HT1080 (cell line): ENCODE results near the gene CCDC186. TPM values are rescaled to one million over a fixed set of nuclear protein-coding genes. Genes with fewer than 3 reads are reported as not detected.
A peak's percentile ranks its signal among the peaks of the same experiment; 100 is the strongest.

ENCODE experiments used
- DNase-seq: peaks from one replicate; pipeline ENCODE4 v3.0.0-alpha.2; 2015; ENCODE audit warnings: low read depth
- total RNA-seq: library from RNA; depleted of rRNA; stranded (reverse); fragments of >200 nt; shearing (Covaris generic); gene quantifications from 2 replicates; pipeline ENCODE4 v1.2.3, GENCODE V29; 2014

The CCDC186 gene
- total RNA-seq, 1 experiment from 2014 or later, result 2.7 TPM

DNA sequence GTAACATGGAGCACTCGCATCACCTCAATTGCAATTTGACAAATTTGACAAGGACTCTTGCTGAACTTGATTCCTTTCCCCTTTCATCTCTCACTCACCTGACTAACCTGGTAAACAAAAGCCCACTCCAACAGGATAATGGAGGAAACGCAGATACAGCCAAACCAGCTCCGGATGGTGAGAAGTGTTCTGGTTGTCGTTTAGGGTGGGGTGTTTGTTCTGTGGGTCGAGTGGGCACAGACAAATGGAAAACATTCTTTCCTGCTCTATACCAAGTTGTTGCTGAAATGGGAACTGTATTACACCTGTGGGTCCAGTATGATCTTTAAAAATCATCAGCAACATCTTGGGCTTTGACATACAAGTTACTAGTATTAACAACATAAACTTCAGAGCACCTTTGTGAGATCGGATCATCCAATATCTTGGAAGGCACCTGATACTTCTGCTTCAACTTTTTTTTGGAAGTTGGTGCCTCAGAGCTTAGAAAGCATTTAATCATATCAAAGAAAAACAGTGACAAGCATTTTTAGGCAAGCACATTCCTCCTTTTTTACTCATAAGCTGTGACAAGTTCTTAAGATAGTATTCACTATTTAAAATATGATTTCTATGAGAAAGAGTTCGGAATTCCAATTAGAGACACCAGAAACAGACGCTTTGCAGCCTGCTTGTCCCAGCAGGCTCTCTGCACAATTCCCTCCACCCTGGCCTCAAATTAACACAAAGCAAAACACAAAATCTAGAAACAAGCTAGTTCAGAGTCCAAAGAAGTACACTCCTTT is 58.1 kb downstream of the CCDC186 start:
- no peak for DNase-seq

DNA sequence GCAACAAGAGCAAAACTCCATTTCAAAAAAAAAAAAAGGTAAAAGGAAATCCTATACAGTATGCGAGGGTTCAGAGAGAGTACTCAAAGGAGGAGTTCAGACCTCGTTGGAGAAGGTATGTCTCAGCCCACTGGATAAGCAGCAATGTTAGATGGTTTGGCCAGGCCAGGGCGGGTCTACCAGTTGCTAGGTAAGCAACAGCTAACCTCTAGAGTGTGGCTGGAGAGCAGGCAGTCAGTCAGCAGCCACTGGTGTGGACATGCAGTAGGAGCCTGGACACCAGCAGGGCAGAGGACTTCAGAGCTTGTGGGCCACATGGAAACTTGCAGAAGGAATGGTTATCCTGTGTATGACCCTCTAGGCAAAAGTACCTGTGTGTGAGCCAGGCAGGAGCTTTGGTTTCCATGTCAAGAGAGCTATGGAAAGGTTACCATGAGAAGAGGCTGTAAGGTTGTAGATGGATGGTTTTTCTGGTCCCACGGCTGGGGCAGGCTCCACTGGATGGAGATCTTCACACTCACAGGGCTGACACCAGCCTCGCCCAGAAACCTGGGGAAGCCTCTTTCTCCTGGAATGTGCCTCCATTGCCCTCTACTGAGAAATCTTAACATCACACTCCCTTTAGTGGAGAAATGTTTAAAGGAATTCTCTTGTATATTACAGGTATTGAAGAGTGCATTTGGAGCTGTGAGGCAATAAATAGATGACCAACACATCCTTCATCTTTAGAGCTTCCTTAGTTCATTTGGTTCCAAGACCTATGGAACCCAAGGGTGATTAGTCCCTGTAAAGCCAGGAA is 63.6 kb downstream of the CCDC186 start:
- DNase-seq, result peak; percentile 21

DNA sequence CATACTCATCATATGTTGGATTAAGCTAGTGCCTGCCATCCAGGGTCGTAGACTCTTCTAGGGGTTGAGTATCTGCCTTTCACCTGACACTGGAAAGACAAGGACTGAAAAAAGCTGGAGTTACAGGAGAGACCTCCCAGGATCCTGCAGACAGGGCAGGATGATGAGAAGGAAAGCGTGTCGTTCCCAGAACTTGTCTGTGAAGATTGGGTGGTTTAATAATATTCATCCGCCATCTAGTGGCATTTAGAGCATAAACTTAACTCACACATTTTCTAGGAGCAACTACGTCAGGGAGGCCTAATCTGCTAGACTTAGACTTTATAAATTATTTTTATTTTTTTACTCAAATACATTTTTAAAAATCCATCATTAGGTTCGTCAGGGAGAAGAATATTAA is 70.7 kb downstream of the CCDC186 start:
- DNase-seq, result peak; percentile 63

DNA sequence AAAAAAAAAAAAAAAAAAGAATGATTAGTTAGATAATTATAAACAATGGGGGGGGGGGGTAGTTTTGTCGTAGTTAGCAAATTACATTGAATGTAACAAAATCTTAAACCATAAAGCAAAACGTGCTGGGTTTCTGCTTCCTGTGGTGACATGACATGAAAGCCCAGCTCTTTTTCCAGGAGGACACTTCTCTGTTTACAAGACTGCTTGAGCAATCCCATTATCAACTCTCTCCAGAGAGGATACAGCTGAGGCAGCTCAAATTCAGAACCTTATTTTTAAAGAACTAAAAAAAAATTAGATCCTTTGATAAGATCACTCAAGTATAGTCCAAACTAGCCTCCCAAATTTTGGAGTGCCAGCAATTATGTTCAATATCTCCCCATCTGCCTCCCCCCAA is 71.7 kb downstream of the CCDC186 start:
- DNase-seq, result no peak

DNA sequence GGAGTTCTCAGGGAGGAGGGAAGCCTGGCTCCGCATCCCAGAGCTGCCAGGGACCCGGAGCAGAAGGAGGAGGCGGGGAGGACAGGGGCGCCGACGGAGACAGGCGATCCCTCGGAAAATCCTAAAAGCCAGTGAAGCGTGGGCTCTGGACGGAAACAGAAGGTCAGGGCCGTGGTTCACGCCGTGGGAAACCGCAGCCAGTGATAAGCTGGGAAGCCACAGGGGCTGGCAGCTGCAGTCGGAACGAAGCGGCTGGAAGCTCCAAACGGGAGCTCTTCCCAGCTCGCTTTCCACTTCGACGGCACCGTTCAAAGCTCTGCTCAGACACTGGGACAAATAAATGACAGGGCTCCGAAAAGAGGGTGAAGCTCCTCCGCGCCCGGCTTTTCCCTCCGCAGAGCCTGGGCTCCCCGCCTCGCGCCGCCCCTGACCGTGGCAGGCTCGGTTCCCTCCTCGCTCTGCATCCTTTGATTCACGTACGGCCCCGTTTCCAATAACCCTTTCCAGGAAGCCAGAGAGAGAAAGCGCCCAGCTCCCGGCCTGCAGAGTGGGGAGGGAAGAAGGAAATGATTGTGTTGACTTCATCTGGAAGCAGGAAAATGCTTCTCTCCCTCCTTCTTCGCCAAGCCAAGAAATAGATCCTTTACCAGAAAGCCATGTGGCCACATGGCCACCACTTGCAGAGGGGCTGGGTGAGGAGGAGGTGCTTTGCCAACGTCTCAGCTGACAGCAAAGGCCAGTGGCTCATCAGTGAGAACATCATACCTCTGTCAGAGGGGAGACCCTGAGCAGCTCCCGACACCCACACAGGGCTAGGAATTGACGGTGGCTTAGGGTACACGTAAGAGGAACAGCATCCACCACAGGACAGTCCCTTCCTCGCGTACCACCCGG is 72.9 kb downstream of the CCDC186 start:
- peak; percentile 12 for DNase-seq

DNA sequence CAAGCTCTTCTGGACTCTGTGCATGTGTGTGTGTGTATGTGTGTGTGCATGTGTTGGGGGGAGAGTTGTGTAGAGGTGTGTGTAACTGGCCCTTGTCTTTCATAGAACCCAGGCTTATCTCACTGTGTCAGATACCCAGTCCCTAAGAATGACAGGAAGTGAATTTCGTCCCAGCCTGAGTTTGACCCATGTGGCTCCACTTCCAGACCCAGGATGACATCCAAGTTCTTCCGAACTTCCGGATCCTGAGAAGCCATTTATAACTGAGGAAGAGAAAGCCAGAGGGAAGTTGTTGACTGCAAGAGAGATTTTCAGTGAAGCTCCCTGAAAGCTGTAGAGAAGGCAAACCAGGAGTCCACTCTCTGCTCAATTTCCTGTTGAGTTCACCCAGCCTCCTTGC is 77.1 kb downstream of the CCDC186 start:
- DNase-seq, result no peak

DNA sequence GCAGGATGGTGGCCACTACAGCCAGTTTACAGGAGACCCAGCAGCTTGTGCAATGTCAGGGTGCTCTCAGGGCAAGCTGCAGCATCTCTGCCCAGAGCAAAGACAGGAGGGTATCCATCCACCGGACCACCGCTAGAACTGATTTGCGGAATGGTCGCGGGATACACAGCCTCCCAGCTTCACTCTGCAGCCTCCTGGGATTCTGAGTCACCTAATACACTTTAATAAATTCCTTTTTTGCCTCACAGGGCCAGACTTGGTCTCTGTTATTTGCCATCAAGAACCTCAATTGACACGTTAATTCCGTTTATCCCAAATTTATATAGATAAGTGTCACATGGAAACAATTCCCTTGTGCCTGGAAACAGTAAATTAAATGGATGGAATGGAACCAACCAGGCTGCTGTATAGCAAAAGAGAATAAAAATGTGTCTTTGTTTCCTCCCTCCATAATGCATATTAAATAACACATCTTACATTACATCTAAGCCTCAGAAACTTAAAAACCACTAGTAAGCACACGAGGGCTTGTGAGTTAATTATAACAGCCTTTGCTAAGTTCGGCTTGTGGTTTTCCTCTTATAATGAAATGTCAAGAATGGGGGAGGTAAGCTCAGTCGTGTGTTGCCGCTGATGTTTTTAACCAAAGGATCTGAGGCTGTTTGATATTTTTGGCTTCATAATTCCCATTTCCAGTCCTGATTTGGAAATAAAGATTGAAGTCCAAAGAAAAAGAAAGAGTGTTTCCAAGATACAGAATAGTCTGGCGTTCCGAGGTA is 78.3 kb downstream of the CCDC186 start:
- no peak for DNase-seq

DNA sequence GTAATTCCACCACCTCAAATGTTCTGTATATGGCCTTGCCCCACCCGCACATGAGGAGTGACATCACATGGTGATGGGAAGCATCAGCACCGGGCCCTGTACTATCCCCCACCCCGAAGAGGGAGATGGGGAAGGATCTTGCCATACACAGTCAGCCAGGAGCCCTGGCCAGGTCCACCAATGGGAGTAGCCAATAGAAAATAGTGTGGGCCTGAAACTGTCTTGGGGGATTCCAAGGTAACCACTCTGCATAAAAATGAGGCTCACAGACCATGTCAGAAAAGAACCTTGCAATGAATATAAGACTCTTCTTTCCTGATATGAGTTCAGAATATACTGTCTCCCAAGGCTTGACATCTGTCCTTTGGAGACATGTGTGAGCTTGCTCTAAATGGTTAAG is 79.2 kb downstream of the CCDC186 start:
- DNase-seq, result no peak

DNA sequence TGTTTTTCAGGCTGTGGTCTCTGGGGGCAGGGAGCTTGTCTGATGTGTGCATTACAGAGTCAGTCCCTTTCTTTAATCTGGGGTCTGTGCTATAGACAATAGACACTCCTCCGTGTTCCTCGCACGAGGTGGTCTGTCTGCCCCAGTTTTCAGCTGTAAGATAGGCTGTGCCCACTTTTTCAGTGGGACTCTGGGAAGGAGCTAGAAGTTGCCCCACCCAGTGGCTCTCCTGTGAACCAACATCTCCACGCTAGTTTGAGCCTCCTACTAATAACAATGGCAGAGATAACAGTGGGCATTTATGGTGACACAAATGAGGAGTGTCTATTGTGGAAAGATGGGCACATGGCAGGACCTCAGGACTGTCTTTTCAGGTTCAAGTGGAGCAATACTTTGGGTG is 86.3 kb downstream of the CCDC186 start:
- no peak for DNase-seq

DNA sequence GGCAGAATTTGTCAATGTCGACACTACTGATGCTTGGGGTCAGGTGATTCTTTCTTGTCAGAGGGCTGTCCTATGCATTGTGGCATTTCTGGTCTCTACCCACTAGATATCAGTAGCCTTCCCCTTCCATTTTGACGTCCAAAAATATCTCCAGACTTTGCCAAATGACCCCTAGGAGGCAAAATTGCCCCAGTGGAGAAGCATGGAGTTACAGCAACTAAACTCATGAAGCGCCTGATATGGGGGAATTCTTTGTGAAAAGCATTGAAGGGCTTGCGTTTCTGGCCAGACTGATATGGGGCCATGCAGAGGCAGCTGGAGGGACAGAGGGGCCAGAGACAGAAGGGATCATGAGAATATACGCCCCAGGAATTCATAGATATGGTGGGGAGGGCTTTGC is 86.7 kb downstream of the CCDC186 start:
- no peak for DNase-seq

DNA sequence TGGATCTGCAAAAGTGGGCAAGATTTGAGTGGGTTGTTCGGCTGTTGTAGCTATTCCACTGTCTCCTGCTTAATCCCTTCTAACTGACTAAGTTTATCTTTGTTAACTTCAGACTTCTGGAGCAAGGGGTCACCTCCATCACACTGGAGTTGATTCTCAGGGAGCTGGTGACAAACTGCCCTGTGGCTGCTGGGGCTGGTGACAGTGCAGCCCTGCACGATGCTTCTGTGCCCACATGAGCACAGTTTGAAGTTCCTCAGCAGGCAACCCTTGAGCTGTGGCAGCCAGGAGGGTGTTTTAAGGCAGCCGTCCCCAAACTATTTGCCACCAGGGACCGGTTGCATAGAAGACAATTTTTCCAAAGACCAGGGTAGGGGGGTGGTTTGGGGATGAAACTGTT is 89.8 kb downstream of the CCDC186 start:
- no peak for DNase-seq

DNA sequence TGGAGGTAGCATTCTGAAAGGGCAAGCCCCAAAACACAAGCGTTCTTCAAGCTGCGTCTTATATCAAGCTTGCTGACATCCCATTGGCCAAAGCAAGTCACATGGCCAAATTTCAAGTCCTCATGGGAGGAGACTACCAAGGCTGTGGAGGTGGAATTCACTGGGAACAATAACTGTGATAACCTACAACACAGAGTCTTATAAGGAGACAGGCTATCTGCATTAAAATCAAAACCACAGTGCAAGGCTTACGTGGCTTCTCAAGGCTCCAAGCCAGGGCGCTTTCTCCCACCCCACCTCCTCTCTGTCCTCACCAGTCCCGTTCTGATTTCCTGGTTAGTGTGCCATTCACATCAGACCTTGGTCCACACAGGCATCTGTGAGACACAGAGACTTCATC is 91.0 kb downstream of the CCDC186 start:
- DNase-seq, result no peak

DNA sequence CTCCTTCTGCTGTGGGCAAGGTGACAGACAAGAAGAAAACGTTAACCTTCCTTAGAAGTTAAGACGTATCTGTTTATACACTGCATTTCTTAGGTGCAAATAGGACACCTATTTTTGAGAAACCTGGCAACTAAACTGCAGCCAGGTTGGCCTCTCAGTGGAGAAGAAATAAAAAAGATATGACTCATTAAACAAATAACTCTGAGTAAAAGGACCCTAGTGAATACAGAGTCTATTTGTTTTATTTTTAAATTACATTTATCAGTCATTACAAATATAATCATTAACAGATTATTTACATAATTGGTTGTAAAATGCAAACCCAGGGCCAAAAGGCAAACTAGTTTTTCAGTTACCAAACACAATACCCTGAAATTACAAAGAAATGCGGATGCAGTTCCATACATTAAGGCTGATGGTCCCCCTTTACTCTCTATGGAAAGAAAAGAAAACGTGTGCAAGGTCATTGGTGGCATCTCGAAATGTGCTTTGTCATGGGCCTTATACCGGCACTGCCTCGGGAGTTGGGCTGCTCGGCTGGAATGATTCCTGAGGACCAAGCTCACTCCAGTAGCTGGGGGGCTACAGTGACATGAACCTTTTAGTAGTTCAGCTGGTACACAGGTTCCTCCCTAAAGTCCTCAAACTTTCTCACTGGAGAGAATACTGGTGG is 92.0 kb downstream of the CCDC186 start:
- no peak for DNase-seq

DNA sequence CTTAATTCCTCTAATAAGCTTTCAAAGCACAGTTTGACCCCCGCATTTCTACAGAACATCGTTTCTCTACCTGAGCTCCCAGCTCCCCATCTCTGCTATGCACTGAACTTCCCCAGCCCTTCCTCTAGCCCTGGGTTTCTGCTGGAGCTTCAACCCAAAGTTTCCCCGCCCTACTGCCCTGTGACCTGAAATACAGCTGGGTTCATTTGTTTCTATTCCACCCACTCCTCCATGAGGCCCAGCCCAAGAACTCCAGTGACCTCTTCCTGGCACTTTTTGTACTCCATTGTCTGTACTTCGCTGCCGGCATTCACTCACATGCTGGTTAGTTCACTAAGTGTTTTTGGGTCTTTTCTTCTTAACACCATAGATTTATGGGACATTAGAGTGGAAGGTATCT is 94.6 kb downstream of the CCDC186 start:
- no peak for DNase-seq

DNA sequence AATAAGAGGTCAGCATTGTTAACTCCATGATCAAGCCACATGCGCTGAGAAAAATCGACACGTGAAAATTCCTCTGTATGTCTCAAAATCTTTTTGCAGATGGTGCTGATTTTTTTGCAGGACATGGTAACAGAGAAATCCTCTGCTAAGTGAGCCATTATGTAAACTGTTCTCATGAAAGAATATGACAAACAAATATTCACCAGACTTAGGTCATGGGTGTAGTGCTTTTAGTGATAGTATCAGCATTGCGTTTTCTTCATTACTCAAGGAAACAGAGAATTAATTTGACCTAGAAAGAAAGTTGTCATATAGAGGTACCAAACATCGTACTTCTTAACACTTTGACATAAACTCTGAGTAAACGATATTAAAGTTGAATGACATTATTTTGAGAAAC is 95.7 kb downstream of the CCDC186 start:
- DNase-seq, result no peak

DNA sequence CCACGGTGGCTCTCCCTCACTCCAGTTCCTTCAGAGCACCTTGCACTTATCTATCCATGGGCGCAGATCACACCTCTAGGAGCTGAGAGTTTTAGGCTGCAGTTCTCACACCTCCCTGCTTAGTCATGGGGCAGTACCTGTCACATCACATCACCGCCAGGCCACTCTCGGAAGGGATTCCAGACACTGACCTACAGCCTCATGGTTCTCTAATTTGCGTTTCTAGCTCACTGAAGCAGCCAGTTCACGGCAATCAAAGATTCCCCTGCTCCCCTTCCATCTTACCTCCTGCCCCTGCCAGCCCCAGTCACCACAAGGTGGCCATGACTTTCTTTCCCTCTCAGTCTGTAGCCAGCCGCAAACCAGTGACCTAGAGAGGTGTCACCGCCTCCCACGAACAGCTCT is 96.2 kb downstream of the CCDC186 start:
- no peak for DNase-seq

DNA sequence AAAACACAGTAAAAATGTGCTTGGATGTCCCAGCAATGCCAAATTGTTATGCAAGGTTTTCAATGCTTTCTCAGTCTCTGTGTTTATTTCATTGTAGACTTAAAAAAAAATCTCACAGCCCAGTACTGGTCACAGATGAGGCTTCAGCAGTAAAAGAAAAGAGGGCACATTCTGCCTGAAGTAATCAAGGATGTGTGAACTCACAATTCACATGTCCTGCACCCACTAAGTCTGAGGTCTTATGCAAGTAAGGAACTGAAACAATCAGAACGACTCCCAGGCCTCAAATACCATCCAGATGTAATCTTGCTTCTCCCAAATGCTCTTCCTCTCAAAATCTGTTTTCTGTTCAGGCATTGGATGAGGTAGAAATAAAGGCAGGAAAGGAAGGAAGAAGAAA is 96.7 kb downstream of the CCDC186 start:
- DNase-seq, result no peak

DNA sequence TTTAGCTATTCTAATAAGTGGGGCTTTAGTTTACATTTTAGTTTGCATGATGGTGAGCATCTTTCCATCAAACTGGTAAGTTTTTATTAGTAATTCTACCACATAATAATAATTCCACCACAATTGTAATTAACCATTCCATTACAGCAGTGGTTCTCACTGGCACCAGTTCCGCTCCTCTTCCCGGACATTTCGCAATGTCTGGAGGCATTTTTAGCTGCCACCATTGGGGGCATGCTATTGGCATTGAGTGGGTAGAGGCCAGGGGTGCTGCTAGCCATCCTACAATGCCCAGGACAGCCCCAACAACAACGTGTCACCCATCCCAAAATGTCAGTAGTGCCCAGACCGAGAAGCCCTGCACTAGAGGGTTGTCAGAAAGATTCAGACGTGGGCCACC is 98.9 kb downstream of the CCDC186 start:
- DNase-seq, result no peak

DNA sequence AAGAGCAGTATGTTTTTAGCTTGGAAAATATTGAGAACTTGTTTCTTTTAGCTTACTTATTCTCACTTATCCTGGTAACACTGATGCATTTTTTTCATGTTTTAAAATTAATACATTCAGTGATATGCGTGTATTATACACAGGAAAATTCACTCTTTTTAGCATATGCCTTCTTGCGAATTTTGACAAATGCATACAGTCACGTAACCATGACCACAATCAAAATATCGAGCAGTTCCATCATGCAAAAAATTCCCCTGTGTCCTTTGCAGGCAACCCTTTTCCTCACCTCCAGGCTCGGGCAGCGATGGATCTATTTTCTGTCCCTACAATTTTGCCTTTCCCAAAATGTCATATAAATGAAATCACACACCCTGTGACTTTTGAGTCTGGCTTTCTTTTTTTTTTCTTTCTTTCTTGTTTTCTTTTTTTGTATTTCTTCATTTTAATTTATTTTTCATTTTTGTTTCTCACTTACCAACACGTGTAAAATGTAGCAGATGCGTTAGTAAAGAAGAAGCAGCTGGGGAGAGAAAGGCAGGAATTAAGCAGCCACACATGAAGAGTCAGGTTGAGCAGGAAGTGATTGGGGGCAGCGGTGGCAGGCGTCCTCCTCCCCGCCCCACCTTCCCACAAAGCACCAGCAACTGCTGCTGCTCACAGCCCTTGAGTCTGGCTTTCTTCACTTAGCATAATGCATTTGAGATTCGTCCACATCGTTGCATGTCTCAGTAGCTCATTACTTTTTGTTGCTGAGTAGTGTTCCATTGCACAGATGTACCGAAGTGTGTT is 100.4 kb downstream of the CCDC186 start:
- no peak for DNase-seq

DNA sequence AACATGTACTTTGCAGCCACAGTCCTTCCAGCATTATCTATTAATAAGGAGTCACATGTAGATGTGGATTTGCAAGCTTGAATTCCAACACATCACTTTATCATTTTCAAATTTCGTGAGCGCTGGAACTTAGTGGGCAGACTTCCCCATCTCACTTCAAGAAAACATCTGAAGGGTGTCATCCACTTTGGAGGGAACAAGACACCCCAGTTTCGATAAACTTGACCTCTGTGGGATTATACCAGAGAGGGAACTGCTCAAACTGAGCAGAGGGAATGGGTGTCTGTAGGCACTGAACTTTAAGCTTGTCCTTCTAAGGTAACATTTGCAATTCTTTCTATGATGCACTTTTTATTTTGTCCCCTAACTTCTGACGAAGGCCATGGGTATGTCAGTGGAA is 102.8 kb downstream of the CCDC186 start:
- DNase-seq, result no peak
